ENCODE results near the gene PXYLP1. TPM values are rescaled to one million over a fixed set of nuclear protein-coding genes. Genes with fewer than 3 reads are reported as not detected.

Gene PXYLP1
- total and polyA plus RNA-seq, 9 of the 15 experiments (the other 6 are each of a cell fraction or from before 2014, with no cell fraction given) = 0.80 to 2.9 (median 1.3) TPM

DNA sequence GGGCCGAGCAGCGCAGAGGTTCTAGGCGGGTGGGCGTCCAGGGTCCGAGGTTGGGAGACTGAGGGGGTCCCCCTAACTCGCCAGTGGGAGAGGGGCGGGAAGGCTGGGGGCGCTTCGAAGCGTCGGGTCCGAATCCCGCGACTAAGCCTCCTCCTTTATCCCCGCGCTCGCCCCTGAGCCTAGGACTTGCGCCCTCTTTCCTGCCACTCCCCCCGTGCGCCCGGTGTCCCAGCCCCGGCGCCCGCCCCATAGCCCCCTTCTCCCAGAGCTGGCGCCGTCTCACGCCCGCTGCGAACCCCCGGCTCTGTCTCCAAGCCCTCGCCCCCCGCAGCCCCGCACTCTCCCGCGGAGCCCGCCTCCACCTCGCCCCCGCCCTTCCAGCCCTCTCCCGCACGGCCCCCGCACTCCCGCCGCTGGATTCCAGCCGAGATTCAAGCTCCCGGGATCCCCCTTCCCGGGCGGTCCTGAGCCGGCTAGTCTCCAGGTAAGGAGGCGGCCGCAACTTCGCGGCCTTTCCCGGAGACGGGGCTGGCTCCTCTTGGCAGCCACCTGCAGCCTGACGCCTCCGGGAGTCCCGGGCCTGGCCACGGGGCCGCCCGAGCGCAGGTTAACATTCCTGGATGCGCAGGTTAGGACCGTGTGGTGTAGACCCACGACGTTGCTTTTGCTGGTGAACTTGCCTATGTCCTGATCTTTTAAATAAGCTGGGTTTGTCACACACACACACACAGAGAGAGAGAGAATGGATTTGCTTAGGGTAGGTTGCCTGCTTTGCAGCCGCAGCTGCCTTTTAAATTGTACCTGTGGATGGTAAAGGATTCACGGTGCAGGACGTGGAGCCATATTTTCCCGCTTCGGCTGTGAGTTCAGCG is 563 bp downstream of the PXYLP1 start (continued):
- TF ChIP-seq, protein P1, sequence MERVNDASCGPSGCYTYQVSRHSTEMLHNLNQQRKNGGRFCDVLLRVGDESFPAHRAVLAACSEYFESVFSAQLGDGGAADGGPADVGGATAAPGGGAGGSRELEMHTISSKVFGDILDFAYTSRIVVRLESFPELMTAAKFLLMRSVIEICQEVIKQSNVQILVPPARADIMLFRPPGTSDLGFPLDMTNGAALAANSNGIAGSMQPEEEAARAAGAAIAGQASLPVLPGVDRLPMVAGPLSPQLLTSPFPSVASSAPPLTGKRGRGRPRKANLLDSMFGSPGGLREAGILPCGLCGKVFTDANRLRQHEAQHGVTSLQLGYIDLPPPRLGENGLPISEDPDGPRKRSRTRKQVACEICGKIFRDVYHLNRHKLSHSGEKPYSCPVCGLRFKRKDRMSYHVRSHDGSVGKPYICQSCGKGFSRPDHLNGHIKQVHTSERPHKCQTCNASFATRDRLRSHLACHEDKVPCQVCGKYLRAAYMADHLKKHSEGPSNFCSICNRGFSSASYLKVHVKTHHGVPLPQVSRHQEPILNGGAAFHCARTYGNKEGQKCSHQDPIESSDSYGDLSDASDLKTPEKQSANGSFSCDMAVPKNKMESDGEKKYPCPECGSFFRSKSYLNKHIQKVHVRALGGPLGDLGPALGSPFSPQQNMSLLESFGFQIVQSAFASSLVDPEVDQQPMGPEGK (CRISPR knock-in tag; IDR thresholded peaks at IDR 0.05; ENCODE audit: borderline replicate concordance) = no peak
- TF ChIP-seq ATF7 (IDR thresholded peaks at IDR 0.05) (no peak), TAF9B (IDR thresholded peaks at IDR 0.05; ENCODE audit: partially characterized antibody) (no peak), ZEB2 (IDR thresholded peaks at IDR 0.05) (0 out of 2 replicates have a peak, but pooled peaks have one; percentile 16), JUN (IDR thresholded peaks at IDR 0.05; ENCODE audit: borderline replicate concordance, low read depth, low read length) (no peak), JUN (CRISPR knock-in tag; IDR thresholded peaks at IDR 0.05; ENCODE audit: borderline replicate concordance) (no peak), TEAD1 (CRISPR knock-in tag; IDR thresholded peaks at IDR 0.05) (0 out of 4 replicates have a peak, but pooled peaks of 1 of the 2 experiments have one; percentile 22), NEUROD1 (IDR thresholded peaks at IDR 0.05; ENCODE audit: borderline replicate concordance, low read depth, low read length, partially characterized antibody) (no peak), ARNT (IDR thresholded peaks at IDR 0.05) (no peak)

Measured in K562 (cell line).